Large intestine (tissue), 3 donors: ENCODE measurements around the gene GOLGA5. TPM values are rescaled to one million over a fixed set of nuclear protein-coding genes. Genes with fewer than 3 reads are reported as not detected.

Experiments used
- DNase-seq, 2 donors: peaks; one replicate each; pipeline versions ENCODE4 v3.0.0 to v3.0.0-alpha.2; 2013
- H3K27ac ChIP-seq: one replicate; pipeline ENCODE4 v1.5.1; 2013; ENCODE audit warnings: low read length
- H3K27me3 ChIP-seq: 2 replicates; pipeline ENCODE4 v1.6.1; 2013; ENCODE audit warnings: low read length; ENCODE audit not compliant: control insufficient read depth, insufficient read depth
- H3K36me3 ChIP-seq: 2 replicates; pipeline ENCODE4 v1.6.1; 2013; ENCODE audit warnings: low read length; ENCODE audit not compliant: control insufficient read depth, insufficient read depth
- H3K4me1 ChIP-seq: one replicate; pipeline ENCODE4 v1.6.1; 2013; ENCODE audit warnings: low read length; ENCODE audit not compliant: control insufficient read depth, insufficient read depth
- H3K4me3 ChIP-seq: one replicate; pipeline ENCODE4 v1.5.1; 2013; ENCODE audit warnings: low read length
- H3K9me3 ChIP-seq: one replicate; pipeline ENCODE4 v1.6.1; 2013; ENCODE audit warnings: mild to moderate bottlenecking, low read depth, low read length, moderate library complexity; ENCODE audit not compliant: control insufficient read depth
- WGBS: methylation state at CpG from one replicate; pipeline ENCODE4 v1.1.5; 2013; ENCODE audit warnings: low lambda C conversion rate; ENCODE audit not compliant: insufficient coverage; 5-methylcytosine and 5-hydroxymethylcytosine counted together
- polyA plus RNA-seq: library from polyadenylated mRNA; unstranded; fragments of 120-200 nt; gene quantifications from one replicate; pipeline ENCODE4 v1.2.1, GENCODE V29; 2013

The GOLGA5 gene
- polyA plus RNA-seq, 1 donor: 37.5 TPM

GRCh38 chr14:92880351-92880750 lies 86.2 kb downstream of the GOLGA5 start:
- H3K27ac ChIP-seq: no peak overlapping the region
- H3K27me3 ChIP-seq: peaks cover 34% of the 10 kb centered on the region
- H3K4me3 ChIP-seq: no peak overlapping the region
- WGBS: no CpG with 5 or more reads among the region's 7 CpGs
- no peak for DNase-seq
- H3K4me1 ChIP-seq: no peaks in the 10 kb centered on the region
- H3K36me3 ChIP-seq: no peaks in the 10 kb centered on the region
- no peaks in the 10 kb centered on the region for H3K9me3 ChIP-seq

- H3K4me1 ChIP-seq: no peaks in the 10 kb centered on the region
- 43% methylated on average over 1 of the region's 12 CpGs for WGBS
- H3K9me3 ChIP-seq: no peaks in the 10 kb centered on the region
- no peak overlapping the region for H3K4me3 ChIP-seq
- peaks cover 36% of the 10 kb centered on the region for H3K27me3 ChIP-seq
- H3K27ac ChIP-seq: no peak overlapping the region
- H3K36me3 ChIP-seq: no peaks in the 10 kb centered on the region
- peak in 1 of 2 donors; percentile 31 for DNase-seq
These were observed 86.7 kb downstream of the GOLGA5 start for GRCh38 chr14:92880851-92881250.

DNA sequence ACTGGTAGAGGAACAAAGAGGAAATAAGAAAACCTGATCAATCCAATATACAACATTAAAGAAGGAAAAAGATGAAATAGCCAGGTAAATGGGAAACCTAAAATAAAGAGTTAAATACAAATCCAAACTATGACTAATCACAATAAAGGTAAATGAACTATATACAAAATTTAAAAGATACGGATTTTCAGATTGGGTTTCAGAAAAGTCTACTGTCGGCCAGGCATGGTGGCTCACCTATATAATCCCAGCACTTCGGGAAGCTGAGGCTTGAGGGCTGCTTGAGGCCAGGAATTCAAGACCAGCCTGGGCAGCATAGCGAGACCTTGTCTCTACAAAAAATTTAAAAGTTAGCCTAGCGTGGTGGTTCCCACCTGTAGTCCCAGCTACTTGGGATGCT lies 89.0 kb downstream of the GOLGA5 start:
- Histone ChIP-seq H3K9me3 (no peaks in the 10 kb centered on the region), H3K27me3 (peaks cover 43% of the 10 kb centered on the region), H3K4me1 (no peaks in the 10 kb centered on the region), H3K36me3 (no peaks in the 10 kb centered on the region), H3K4me3 (no peak overlapping the region), H3K27ac (no peak overlapping the region)
- WGBS: 100% methylated on average over 1 of the region's 5 CpGs
- DNase-seq: no peak

GRCh38 chr14:92884410-92884809 lies 90.3 kb downstream of the GOLGA5 start:
- Histone ChIP-seq H3K27ac (no peak overlapping the region), H3K4me1 (no peaks in the 10 kb centered on the region), H3K27me3 (peaks cover 41% of the 10 kb centered on the region), H3K4me3 (no peak overlapping the region), H3K9me3 (no peaks in the 10 kb centered on the region), H3K36me3 (no peaks in the 10 kb centered on the region)
- no peak for DNase-seq
- 10% methylated on average over 2 of the region's 3 CpGs for WGBS

- Histone ChIP-seq H3K4me1 (no peaks in the 10 kb centered on the region), H3K9me3 (no peaks in the 10 kb centered on the region), H3K4me3 (no peak overlapping the region), H3K27ac (no peak overlapping the region), H3K27me3 (peaks cover 36% of the 10 kb centered on the region), H3K36me3 (no peaks in the 10 kb centered on the region)
- WGBS: 47% methylated on average over 3 of the region's 8 CpGs
- DNase-seq: no peak
These were observed 91.4 kb downstream of the GOLGA5 start for GRCh38 chr14:92885279-92886061.

DNA sequence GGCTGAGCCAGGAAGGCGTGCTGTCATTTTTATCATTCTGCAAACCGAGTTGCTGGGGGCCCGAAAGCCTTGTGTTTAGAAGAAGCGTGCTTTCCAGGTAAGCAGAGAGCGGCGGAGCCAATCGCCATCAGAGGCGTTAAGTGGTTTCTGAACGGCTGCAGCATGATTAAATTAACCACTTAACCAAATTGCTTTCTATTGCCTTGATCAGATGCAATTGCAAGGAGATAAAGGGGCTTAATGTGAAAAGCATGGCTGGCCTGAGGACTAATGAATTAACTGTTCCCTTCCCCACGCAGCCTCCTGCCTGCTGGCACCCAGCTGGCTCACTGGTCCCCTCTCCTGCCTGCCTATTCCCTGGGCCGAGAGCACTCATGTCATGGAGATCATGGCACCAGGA lies 92.2 kb downstream of the GOLGA5 start:
- no peak overlapping the region for H3K4me3 ChIP-seq
- DNase-seq: peak in 1 of 2 donors; percentile 27
- H3K9me3 ChIP-seq: no peaks in the 10 kb centered on the region
- H3K27ac ChIP-seq: no peak overlapping the region
- no CpG with 5 or more reads among the region's 11 CpGs for WGBS
- H3K27me3 ChIP-seq: peaks cover 27% of the 10 kb centered on the region
- H3K4me1 ChIP-seq: no peaks in the 10 kb centered on the region
- H3K36me3 ChIP-seq: no peaks in the 10 kb centered on the region

DNA sequence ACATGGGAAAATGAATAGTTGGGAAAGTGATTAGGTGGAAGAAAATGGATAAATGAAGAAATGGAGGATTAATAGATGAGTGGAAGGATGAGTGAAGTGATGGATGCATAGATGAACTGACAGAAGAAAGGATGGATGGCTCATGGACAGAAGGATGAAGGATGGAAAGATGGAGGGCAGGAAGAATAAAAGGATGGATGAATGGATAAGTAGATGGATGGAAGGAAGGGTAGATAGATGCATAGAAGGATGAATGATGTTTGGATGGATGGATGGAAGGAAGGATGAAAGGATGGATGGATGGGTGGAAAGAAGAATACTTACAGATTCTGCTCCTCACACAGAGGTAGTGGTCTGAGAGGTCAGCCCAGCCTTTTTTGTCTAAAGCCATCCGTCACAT lies 93.1 kb downstream of the GOLGA5 start:
- Histone ChIP-seq H3K4me1 (no peaks in the 10 kb centered on the region), H3K27me3 (peaks cover 23% of the 10 kb centered on the region), H3K27ac (no peak overlapping the region), H3K9me3 (no peaks in the 10 kb centered on the region), H3K4me3 (no peak overlapping the region), H3K36me3 (no peaks in the 10 kb centered on the region)
- DNase-seq: no peak
- WGBS: no CpG with 5 or more reads among the region's 1 CpG

DNA sequence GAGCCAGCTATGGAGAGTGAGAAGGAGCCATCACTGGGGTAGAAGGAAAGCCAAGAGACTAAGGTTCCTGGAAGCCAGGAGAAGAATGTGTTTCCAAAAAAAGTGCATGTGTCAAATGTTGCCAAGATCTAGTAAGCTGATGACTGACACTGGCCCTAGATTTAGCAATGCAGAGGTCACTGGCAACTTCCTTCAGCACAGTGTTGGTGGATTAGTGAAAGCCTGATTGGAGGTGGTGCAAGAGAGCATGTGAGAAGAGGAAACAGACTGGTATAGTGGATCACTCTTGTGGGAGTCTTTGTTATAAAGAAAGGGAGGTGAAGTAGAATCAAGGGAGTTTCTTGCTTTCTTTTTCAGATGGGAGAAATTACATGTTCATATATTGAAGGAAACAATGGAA lies 94.8 kb downstream of the GOLGA5 start:
- no peak overlapping the region for H3K4me3 ChIP-seq
- H3K4me1 ChIP-seq: no peaks in the 10 kb centered on the region
- no peak overlapping the region for H3K27ac ChIP-seq
- no peak for DNase-seq
- peaks cover 23% of the 10 kb centered on the region for H3K27me3 ChIP-seq
- H3K9me3 ChIP-seq: peaks cover 4% of the 10 kb centered on the region
- no peaks in the 10 kb centered on the region for H3K36me3 ChIP-seq

Other genes starting within 250 kb of the GOLGA5 start
- gene LGMN, start 45.7 kb upstream of the GOLGA5 start, polyA plus RNA-seq: 269 TPM
- gene CHGA, start 128.8 kb downstream of the GOLGA5 start, polyA plus RNA-seq: 708 TPM